ENCODE data around the gene BIRC5.

GRCh38 chr17:78173097-78173715 lies 40.8 kb upstream of the BIRC5 start:
- TF ChIP-seq POLR2AphosphoS5 (IDR thresholded peaks at IDR 0.05; ENCODE audit: borderline replicate concordance, low read depth, low read length) (no peak), EZH2 (IDR thresholded peaks at IDR 0.05) (no peak), FOXP2 (optimal IDR thresholded peaks at IDR 0.05; ENCODE audit: control extremely low read depth, extremely low read length, insufficient read depth) (no peak)

Data from SK-N-MC (cell line).